ENCODE results near the gene CYBA. TPM values are rescaled to one million over a fixed set of nuclear protein-coding genes. Genes with fewer than 3 reads are reported as not detected.

The CYBA gene
- total RNA-seq, 1 donor from 2014 or later: 222 TPM

DNA sequence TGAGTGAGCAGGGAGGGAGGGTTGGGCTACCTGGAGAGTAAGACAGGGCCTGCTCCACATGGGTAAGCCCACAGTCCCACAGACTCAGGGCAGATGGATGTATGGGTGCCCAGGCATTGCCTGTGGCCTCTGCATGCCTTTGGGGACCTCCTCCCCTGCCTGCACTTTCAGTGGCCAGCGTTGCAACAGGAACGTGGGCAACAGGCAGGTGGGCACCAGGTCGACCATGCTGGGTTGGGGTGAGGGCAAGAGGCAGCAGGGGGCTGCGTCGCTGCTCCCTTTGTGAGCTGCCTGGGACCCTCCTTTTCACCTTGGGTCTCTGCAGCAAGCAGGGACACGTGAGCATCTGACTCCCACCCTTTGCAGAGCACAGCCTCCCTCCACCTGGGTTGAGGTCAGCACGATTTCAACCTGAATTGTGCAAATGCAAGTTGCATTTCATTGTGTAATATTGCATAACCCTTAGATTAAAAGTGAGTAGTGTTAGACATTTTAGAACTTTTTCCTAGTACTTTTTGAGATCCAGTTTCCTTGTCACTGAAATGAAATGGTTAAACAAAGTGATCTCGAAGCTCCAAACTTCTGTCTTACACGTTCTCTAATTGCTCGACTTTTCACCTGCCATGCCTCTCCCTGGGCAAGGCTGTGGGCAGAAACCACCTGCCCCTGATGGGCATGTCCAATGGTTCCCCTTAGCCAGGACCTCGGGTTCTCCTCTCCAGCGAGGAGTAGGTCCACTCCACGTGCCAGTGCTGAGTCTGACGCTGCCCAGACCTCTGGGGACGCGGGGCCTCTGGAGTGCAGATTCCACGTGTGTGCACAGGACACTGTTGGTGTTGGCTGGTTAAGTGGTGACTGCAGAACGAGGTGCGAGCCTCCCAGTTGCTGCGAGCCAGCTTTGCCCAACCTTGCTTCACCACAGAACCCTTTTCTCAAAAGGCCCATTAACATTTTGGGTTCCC lies 45.4 kb downstream of the CYBA start:
- no peak for DNase-seq
- H3K27me3 Mint-ChIP-seq: no peaks in the 10 kb centered on the region
- peaks cover 40% of the 10 kb centered on the region for H3K36me3 Mint-ChIP-seq (ENCODE audit: low read depth)
- H3K27ac Mint-ChIP-seq: no peak overlapping the region
- H3K9me3 Mint-ChIP-seq: no peaks in the 10 kb centered on the region
- intact Hi-C loops (cut with micrococcal nuclease): no loop called here
- no peak overlapping the region for H3K4me3 Mint-ChIP-seq
- no peaks in the 10 kb centered on the region for H3K4me1 Mint-ChIP-seq

DNA sequence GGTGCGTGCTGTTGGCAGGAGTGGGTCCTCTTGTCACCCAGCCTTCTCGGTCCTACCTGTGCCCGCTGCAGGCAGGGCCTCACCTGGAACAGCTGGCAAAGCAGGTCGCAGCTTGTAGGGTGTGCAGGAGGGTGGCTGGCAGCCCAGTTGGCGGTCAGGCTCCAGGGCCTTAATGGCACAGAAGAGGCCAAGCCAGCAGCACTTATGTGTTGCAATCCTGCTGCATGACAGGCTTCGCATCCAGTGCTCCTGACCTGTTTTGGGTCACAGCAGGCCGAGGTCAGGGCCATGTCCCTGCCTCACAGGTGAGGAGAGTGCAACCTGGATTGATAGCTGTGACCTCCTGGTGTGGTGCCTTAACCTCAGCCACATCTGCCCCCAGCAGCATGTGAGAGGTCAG lies 48.8 kb downstream of the CYBA start:
- intact Hi-C loops (cut with micrococcal nuclease): no loop called here
- peaks cover 36% of the 10 kb centered on the region for H3K36me3 Mint-ChIP-seq (ENCODE audit: low read depth)
- DNase-seq: no peak
- no peaks in the 10 kb centered on the region for H3K4me1 Mint-ChIP-seq
- no peaks in the 10 kb centered on the region for H3K27me3 Mint-ChIP-seq
- no peaks in the 10 kb centered on the region for H3K9me3 Mint-ChIP-seq
- H3K4me3 Mint-ChIP-seq: no peak overlapping the region
- no peak overlapping the region for H3K27ac Mint-ChIP-seq

DNA sequence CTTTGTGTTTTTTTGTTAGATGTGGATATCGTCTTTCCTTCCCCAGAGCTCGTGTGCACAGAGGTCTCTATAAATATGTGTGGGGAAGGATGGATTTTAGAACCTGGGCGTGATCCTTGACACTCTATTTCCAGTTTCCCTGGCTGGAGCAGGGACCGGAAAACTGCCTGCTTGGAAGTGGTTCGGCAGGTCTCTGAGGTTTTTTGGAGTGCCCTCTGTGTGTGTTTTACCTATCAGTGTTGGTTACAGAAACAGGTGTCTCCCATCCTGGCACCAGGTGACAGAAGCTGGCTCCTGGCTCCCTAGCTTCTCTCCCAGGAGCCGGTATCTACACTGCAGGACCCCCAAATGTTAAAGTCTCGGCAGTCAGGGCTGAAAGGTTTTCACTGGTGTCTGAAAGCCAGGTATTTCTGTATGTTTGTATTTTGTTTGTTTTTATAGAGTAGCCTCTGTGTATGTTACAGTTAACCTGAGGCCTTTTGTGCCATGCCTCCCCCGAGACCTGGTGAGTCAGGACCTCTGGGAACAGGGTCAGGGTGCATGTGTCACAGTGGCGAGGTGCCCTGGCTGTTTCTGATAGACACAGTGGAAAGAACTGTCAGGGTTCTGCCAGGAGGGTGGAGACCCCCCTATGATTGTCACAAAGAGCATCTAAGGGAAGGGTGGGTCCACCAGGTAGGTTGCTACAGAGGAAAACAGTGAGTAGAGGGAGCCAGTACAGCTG lies 49.4 kb downstream of the CYBA start:
- intact Hi-C loops (cut with micrococcal nuclease): no loop called here

DNA sequence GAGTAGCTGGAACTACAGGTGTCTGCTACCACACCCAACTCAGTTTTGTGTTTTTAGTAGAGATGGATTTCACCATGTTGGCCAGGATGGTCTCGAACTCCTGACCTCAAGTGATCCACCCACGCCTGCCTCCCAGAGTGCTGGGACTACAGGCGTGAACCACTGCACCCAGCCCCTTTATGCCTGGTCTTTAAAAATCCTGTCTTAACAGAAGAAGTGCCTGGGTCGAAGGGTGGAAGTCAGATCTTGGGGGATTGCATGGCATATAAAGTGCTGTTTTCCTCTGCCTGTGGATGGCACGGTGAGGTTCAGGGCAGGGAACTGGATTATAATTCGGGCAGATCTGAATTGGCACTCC lies 50.3 kb downstream of the CYBA start:
- no peak overlapping the region for H3K4me3 Mint-ChIP-seq
- no peaks in the 10 kb centered on the region for H3K27me3 Mint-ChIP-seq
- H3K27ac Mint-ChIP-seq: no peak overlapping the region
- no peaks in the 10 kb centered on the region for H3K9me3 Mint-ChIP-seq
- H3K36me3 Mint-ChIP-seq (ENCODE audit: low read depth): peaks cover 36% of the 10 kb centered on the region
- peaks cover 5% of the 10 kb centered on the region for H3K4me1 Mint-ChIP-seq
- no peak for DNase-seq
- intact Hi-C loops (cut with micrococcal nuclease): no loop called here

More for the DNA sequence above, 49.4 kb downstream of the CYBA start:
- Mint-ChIP-seq H3K27ac (no peak overlapping the region), H3K4me1 (peaks cover 2% of the 10 kb centered on the region), H3K27me3 (no peaks in the 10 kb centered on the region), H3K36me3 (ENCODE audit: low read depth) (peaks cover 34% of the 10 kb centered on the region), H3K4me3 (no peak overlapping the region), H3K9me3 (no peaks in the 10 kb centered on the region)
- DNase-seq: no peak

DNA sequence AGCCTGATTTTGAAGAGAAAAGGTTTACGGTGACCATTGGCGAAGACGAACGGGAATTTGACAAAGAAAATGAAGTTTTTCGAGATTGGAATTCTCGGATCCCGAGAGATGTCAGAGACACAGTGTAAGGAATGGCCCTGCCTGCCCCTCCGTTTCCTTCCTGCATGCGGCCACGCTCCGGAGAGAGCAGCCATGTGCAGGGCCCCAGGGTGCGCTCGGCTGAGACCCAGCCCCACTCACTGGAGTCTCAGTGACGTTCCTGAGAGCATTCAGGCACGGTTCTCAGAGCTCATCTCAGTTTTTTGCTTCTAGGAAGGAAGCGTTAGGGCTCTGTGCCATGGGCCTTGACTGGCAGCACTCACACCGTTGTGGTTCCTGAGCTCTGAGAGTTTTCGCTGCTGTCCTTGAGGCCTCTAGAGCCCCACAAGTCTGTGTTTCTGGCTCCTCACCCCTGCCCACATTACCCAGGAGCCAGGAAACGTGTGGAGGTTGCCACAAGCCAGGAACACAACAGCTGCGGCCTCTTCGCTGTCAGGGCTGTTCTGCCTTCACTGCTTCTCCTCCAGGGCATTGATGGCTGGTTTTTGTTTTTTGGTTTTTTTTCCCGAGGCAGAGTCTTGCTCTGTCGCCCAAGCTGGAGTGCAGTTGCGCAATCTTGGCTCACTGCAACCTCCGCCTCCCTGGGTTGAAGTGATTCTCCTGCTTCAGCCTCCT lies 50.9 kb downstream of the CYBA start:
- intact Hi-C loops (cut with micrococcal nuclease): no loop called here
- Mint-ChIP-seq H3K27me3 (no peaks in the 10 kb centered on the region), H3K4me3 (no peak overlapping the region), H3K9me3 (no peaks in the 10 kb centered on the region), H3K36me3 (ENCODE audit: low read depth) (peaks cover 38% of the 10 kb centered on the region), H3K4me1 (peaks cover 5% of the 10 kb centered on the region), H3K27ac (no peak overlapping the region)
- DNase-seq: no peak

DNA sequence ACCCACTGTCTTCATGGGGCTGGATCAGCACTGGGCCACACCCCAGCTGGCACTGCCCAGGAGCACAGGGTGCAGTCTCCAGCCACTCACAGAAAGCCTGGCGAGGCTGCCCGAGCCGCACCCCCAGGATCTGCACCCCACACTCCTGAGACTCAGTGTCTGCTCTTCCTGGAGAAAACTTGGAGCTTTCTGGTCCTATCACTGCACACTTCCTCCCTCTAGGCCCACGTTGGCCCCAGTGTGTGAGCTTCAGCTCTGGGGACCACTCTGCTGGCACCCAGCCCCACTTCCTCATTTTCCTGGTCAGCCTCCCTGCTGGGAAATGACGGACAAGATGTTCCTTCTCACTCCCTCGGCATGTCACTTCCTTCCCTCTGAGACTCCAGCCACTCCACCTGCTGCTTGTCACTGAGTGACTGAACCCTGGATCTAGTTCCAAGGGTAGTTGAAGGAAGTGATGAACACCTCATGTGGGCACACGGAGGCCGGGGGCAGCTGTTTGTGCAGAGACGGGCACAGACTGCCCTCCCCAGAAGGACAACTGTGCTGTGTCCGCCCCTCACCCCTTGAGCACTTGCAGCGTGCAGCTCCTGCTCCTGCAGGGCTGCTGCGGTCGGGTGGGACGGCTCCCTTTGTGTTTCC lies 51.6 kb downstream of the CYBA start:
- peaks cover 7% of the 10 kb centered on the region for H3K4me1 Mint-ChIP-seq
- no peak overlapping the region for H3K27ac Mint-ChIP-seq
- DNase-seq: no peak
- no peak overlapping the region for H3K4me3 Mint-ChIP-seq
- peaks cover 39% of the 10 kb centered on the region for H3K36me3 Mint-ChIP-seq (ENCODE audit: low read depth)
- intact Hi-C loops (cut with micrococcal nuclease): no loop called here
- no peaks in the 10 kb centered on the region for H3K9me3 Mint-ChIP-seq
- no peaks in the 10 kb centered on the region for H3K27me3 Mint-ChIP-seq

DNA sequence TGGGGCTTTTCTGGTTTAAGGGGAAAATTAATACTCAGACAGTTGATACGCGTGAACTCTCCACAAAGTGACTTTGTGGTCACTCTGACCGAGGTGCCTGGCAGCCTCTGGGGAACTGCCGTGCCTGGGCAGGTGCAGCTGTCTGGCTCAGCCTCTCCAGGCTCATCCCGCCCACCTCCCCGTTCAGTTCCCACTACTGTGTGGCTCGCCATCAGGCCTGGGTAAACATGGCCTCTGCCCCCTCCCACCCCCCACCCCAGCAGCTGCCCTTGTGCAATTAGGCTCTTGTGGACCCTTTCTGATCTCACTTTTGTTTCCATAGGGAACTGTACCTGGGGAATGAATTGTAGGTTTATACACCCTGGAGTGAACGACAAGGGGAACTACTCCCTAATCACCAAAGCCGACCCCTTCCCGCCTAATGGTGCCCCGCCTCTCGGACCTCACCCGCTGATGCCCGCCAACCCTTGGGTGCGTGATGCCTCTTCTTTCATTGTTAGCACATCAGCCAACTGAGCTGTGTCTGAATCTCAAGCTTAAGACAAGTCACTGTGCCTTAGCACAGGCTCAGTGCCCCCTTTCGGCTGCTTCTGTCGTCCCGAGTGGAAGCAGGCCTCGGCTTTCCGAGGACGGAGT lies 52.9 kb downstream of the CYBA start:
- peaks cover 7% of the 10 kb centered on the region for H3K4me1 Mint-ChIP-seq
- no peaks in the 10 kb centered on the region for H3K27me3 Mint-ChIP-seq
- no peaks in the 10 kb centered on the region for H3K9me3 Mint-ChIP-seq
- no peak for DNase-seq
- H3K27ac Mint-ChIP-seq: no peak overlapping the region
- intact Hi-C loops (cut with micrococcal nuclease): no loop called here
- H3K36me3 Mint-ChIP-seq (ENCODE audit: low read depth): peaks cover 45% of the 10 kb centered on the region
- no peak overlapping the region for H3K4me3 Mint-ChIP-seq

DNA sequence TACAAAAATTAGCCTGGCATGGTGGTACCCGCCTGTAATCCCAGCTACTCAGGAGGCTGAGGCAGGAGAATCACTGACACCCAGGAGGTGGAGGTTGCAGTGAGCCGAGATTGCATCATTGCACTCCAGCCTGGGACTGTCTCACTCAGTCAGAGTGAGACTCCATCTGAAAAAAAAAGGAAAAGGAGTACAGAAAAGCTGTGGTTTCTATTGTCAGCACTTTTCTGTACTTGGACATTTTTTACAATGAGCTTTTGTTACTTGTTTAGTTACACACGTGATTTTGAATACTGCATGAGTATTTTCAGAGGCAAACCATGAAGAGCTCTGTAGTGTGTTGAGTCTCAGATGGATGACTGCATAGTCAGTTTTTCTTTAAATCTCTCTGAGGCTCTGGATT lies 54.4 kb downstream of the CYBA start:
- H3K27me3 Mint-ChIP-seq: no peaks in the 10 kb centered on the region
- H3K36me3 Mint-ChIP-seq (ENCODE audit: low read depth): peaks cover 44% of the 10 kb centered on the region
- no peak for DNase-seq
- no peak overlapping the region for H3K27ac Mint-ChIP-seq
- intact Hi-C loops (cut with micrococcal nuclease): no loop called here
- H3K4me3 Mint-ChIP-seq: no peak overlapping the region
- no peaks in the 10 kb centered on the region for H3K9me3 Mint-ChIP-seq
- H3K4me1 Mint-ChIP-seq: peaks cover 14% of the 10 kb centered on the region

DNA sequence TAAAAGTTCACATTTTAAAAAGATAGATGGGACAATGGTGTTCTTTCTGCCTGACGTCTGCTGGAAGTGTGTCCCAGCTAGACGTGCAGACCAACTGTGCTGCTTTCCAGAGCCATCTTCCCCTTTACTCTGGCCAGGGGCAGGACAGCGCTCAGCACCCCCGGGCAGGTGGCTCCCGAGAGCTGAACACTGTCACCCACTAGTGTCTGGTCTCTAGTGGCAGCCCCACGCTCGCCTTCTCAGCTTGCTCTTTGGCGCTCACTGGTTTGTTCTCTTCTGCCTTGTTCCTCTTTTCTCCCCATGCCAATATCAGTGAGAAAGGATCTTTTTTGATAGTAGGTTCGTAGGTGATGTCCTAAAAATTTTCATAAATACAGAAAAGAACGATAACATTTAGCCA lies 54.9 kb downstream of the CYBA start:
- no peak for DNase-seq
- no peaks in the 10 kb centered on the region for H3K9me3 Mint-ChIP-seq
- peaks cover 42% of the 10 kb centered on the region for H3K36me3 Mint-ChIP-seq (ENCODE audit: low read depth)
- H3K4me1 Mint-ChIP-seq: peaks cover 15% of the 10 kb centered on the region
- intact Hi-C loops (cut with micrococcal nuclease): no loop called here
- H3K27me3 Mint-ChIP-seq: no peaks in the 10 kb centered on the region
- H3K27ac Mint-ChIP-seq: no peak overlapping the region
- no peak overlapping the region for H3K4me3 Mint-ChIP-seq

DNA sequence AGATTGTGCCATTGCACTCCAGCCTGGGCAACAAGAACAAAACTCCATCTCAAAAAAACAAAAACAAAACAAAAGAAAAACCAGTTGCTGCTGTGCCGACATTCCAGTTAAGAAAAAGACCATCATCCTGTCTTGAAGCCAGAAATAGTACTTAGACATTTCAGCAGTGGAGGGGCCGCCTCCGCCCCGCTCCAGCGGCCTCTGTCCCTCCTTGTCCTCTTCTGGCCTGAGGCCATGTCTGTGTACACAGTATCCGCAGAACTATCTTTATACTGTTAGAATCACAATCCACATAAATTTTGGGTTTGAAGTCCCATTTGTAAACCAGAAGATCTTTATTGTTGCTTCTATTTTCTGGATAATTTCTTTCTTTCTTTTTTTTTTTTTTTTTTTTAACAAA lies 55.8 kb downstream of the CYBA start:
- H3K27me3 Mint-ChIP-seq: no peaks in the 10 kb centered on the region
- H3K36me3 Mint-ChIP-seq (ENCODE audit: low read depth): peaks cover 41% of the 10 kb centered on the region
- H3K4me3 Mint-ChIP-seq: no peak overlapping the region
- H3K9me3 Mint-ChIP-seq: no peaks in the 10 kb centered on the region
- intact Hi-C loops (cut with micrococcal nuclease): no loop called here
- peaks cover 15% of the 10 kb centered on the region for H3K4me1 Mint-ChIP-seq
- H3K27ac Mint-ChIP-seq: no peak overlapping the region
- DNase-seq: no peak

DNA sequence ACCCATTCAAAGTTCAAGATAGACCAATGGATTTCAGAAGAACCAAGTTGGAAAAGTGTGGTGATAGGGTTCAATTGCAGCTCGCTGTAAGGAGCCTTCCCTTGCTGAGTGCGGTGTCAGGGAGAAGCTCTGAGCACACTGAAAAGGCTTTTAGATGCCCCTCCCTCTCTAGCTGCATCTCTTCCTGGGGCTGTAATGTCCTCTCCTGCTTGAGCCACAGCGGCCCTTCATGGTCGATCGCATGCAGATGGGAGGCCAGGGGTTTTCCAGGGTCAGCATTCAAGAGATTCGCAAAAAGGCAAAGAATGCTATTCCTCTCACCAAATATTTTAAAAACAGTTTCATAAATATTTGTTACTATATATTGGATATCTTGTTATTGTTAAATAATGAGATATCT lies 56.9 kb downstream of the CYBA start:
- peaks cover 43% of the 10 kb centered on the region for H3K36me3 Mint-ChIP-seq (ENCODE audit: low read depth)
- no peaks in the 10 kb centered on the region for H3K9me3 Mint-ChIP-seq
- H3K4me3 Mint-ChIP-seq: no peak overlapping the region
- H3K4me1 Mint-ChIP-seq: peaks cover 22% of the 10 kb centered on the region
- no peaks in the 10 kb centered on the region for H3K27me3 Mint-ChIP-seq
- DNase-seq: no peak
- H3K27ac Mint-ChIP-seq: no peak overlapping the region
- intact Hi-C loops (cut with micrococcal nuclease): no loop called here

DNA sequence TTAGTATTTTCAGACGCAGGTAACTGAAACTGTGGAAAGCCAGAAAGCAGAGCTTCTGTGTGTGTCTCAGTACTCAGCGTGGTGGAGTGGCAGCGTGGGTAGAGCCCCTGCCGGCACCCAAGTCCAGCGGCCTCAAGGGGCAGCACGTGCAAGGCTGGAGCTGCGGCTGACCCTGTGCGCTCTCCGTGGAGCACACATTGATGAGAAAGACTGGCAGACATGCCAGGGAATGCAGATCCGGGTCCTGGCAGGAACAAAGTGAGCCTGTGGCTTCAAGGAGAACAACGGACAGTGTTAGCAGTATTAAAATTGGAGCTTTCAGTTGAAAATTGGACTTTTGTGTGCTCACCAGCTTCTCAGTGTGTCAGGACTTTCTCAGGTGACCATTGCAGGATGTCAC lies 57.4 kb downstream of the CYBA start:
- Mint-ChIP-seq H3K9me3 (no peaks in the 10 kb centered on the region), H3K4me1 (peaks cover 24% of the 10 kb centered on the region), H3K27me3 (no peaks in the 10 kb centered on the region), H3K4me3 (no peak overlapping the region), H3K27ac (no peak overlapping the region), H3K36me3 (ENCODE audit: low read depth) (peaks cover 46% of the 10 kb centered on the region)
- DNase-seq: no peak
- intact Hi-C loops (cut with micrococcal nuclease): no loop called here

All from activated CD4-positive, alpha-beta T cell treated with anti-CD3 and anti-CD28 coated beads, Interleukin-2, amount 10 ng/mL, durations not matched to agents 24 days and 14 days (primary cell).